ENCODE measurements around the gene ALPK3.

GRCh38 chr15:84840255-84840654 lies 23.1 kb downstream of the ALPK3 start:
- TF ChIP-seq CTCF (IDR thresholded peaks at IDR 0.05) (no peak), POLR2A (IDR thresholded peaks at IDR 0.05) (no peak)

Measured in lower leg skin (tissue), 3 donors.